ENCODE measurements around the gene HADHB. TPM values are rescaled to one million over a fixed set of nuclear protein-coding genes. Genes with fewer than 3 reads are reported as not detected.

Gene HADHB
- 108 and 111 TPM in 2 replicates for total RNA-seq

GRCh38 chr2:26244309-26245230 is at the start of gene HADHB, which contains the start of gene HADHA:
TSS of gene HADHB (plus strand) at chr2:26244939. CDS start at chr2:26254255, 9,316 bp downstream.
TSS of gene HADHA (minus strand) at chr2:26244632. CDS start at chr2:26244596, 36 bp downstream.

Other genes starting within 250 kb of the HADHB start
- gene RAB10, start 210.9 kb upstream of the HADHB start, total RNA-seq = 96.7 and 131 TPM in 2 replicates
- gene GAREM2, start 71.9 kb upstream of the HADHB start, total RNA-seq = 0.43 and 0.65 TPM in 2 replicates
- gene HADHA, start 307 bp upstream of the HADHB start, total RNA-seq = 128 and 147 TPM in 2 replicates
- 13.7 and 15.1 TPM in 2 replicates for gene SELENOI, start 101.2 kb downstream of the HADHB start, total RNA-seq
- under 0.01 TPM in 2 replicates for gene ADGRF3, start 101.8 kb downstream of the HADHB start, total RNA-seq
- gene DRC1, start 157.0 kb downstream of the HADHB start, total RNA-seq = not detected in 2 replicates
- gene OTOF, start 233.2 kb downstream of the HADHB start, total RNA-seq = under 0.01 and 0.14 TPM in 2 replicates